HepG2 (cell line): ENCODE results near the gene ONECUT1. TPM values are rescaled to one million over a fixed set of nuclear protein-coding genes. Genes with fewer than 3 reads are reported as not detected.

Source experiments
- CHD4 ChIP-seq: fragments of 200-600 bp; sonication (generic); IDR thresholded peaks from 2 replicates; pipeline ENCODE4 v1.7.0; 2017; ENCODE audit warnings: mild to moderate bottlenecking, low read length, borderline replicate concordance
- ETS1 ChIP-seq: sonication (generic); formaldehyde crosslinking; IDR thresholded peaks from 2 replicates; pipeline ENCODE4 v1.4.0; 2020; ENCODE audit warnings: missing genetic modification reagents
- LRRFIP1 ChIP-seq: sonication (generic); formaldehyde crosslinking; conservative IDR thresholded peaks from 2 replicates; pipeline ENCODE4 v1.4.0; 2020; ENCODE audit warnings: missing genetic modification reagents
- MEF2D ChIP-seq: sonication (generic); formaldehyde crosslinking; IDR thresholded peaks from 2 replicates; pipeline ENCODE4 v1.5.1; 2020; ENCODE audit warnings: mild to moderate bottlenecking, missing genetic modification reagents
- MXD3 ChIP-seq: IDR thresholded peaks from 2 replicates; pipeline ENCODE4 v1.6.1; 2016; ENCODE audit warnings: mild to moderate bottlenecking, missing biosample characterization, missing genetic modification reagents
- PRMT3 ChIP-seq: sonication (generic); formaldehyde crosslinking; IDR thresholded peaks from 2 replicates; pipeline ENCODE4 v1.8.1; 2022; ENCODE audit warnings: low read depth, mild to moderate bottlenecking, moderate library complexity, missing genetic modification reagents, borderline replicate concordance
- RELA ChIP-seq: sonication (generic); formaldehyde crosslinking; IDR thresholded peaks from 2 replicates; pipeline ENCODE4 v1.4.0; 2020; ENCODE audit warnings: missing genetic modification reagents
- SNAPC2 ChIP-seq: sonication (generic); formaldehyde crosslinking; IDR thresholded peaks from 2 replicates; pipeline ENCODE4 v1.8.1; 2022; ENCODE audit warnings: mild to moderate bottlenecking, missing genetic modification reagents
- SUZ12 ChIP-seq: fragments of 150-350 bp; IDR thresholded peaks from 2 replicates; pipeline ENCODE4 v1.6.1; 2014; ENCODE audit warnings: low read depth, low read length
- ZBTB40 ChIP-seq, 2 experiments: fragments of 450-650 bp in 1 of 2; sonication (generic) in 1 of 2; formaldehyde crosslinking in 1 of 2; IDR thresholded peaks; 2 replicates each; pipeline versions ENCODE4 v1.6.1 to v1.8.0; 2016 to 2022; ENCODE audit warnings: antibody characterized with exemption in 1 of 2, mild to moderate bottlenecking in 1 of 2, missing genetic modification reagents in 1 of 2
- ZBTB42 ChIP-seq: sonication (generic); formaldehyde crosslinking; IDR thresholded peaks from 2 replicates; pipeline ENCODE4 v1.5.0; 2020; ENCODE audit warnings: mild to moderate bottlenecking, missing genetic modification reagents
- ZFP36L1 ChIP-seq: sonication (generic); formaldehyde crosslinking; IDR thresholded peaks from 2 replicates; pipeline ENCODE4 v1.8.0; 2022; ENCODE audit warnings: mild to moderate bottlenecking, missing genetic modification reagents, moderate library complexity
- ZNF225 ChIP-seq: sonication (generic); formaldehyde crosslinking; IDR thresholded peaks from 2 replicates; pipeline ENCODE4 v1.4.0; 2020; ENCODE audit warnings: mild to moderate bottlenecking, missing genetic modification reagents
- ZNF33B ChIP-seq: sonication (generic); formaldehyde crosslinking; IDR thresholded peaks from 2 replicates; pipeline ENCODE4 v1.5.1; 2020; ENCODE audit warnings: mild to moderate bottlenecking, missing genetic modification reagents
- ZNF530 ChIP-seq: sonication (generic); formaldehyde crosslinking; IDR thresholded peaks from 2 replicates; pipeline ENCODE4 v1.5.0; 2020; ENCODE audit warnings: low read depth, mild to moderate bottlenecking, missing genetic modification reagents
- polyA plus RNA-seq, 8 experiments: library from polyadenylated mRNA; depleted of rRNA in 3 of 8; stranded (reverse) in 7 of 8; unstranded in 1 of 8; fragments of >200 nt; fragmentation: Illumina TruSeq in 4 of 8; extraction: Trizol in 4 of 8; gene quantifications; 2 replicates each; pipeline versions ENCODE4 v1.2.1 to v1.2.3, GENCODE V29; 2011 to 2016; ENCODE audit warnings: low read depth in 4 of 8, missing spikeins in 1 of 8, mixed read lengths in 1 of 8; ENCODE audit not compliant: insufficient read depth in 1 of 8
- total RNA-seq, 5 experiments: library from RNA; depleted of rRNA; stranded (reverse); fragments of >200 nt; fragmentation: Illumina TruSeq; extraction: Trizol; gene quantifications; 2 replicates each; pipeline ENCODE4 v1.2.3, GENCODE V29; 2016; ENCODE audit warnings: low read depth in 1 of 5

ONECUT1 gene
- total and polyA plus RNA-seq, 2 of the 13 experiments (the other 11 are each of a cell fraction or from before 2014, with no cell fraction given): 3.5 to 9.1 TPM

GRCh38 chr15:52789008-52789600 is 1.0 kb downstream of the ONECUT1 start (continued):
- no peak for TF ChIP-seq LRRFIP1 (CRISPR knock-in tag)
- TF ChIP-seq ZBTB42: no peak
- no peak for TF ChIP-seq MEF2D (CRISPR knock-in tag)
- no peak for TF ChIP-seq SUZ12
- TF ChIP-seq ZNF33B (CRISPR knock-in tag): no peak
- TF ChIP-seq ZNF530 (CRISPR knock-in tag): no peak
- TF ChIP-seq ZBTB40 (IDR thresholded peaks at IDR 0.05): no peak
- no peak for TF ChIP-seq ZBTB40 (CRISPR knock-in tag; IDR thresholded peaks at IDR 0.05)
- 0 out of 2 replicates have a peak, but pooled peaks have one; percentile 48 for TF ChIP-seq SNAPC2 (CRISPR knock-in tag)
- no peak for TF ChIP-seq MXD3 (CRISPR knock-in tag)
- 0 out of 2 replicates have a peak, but pooled peaks have one; percentile 20 for TF ChIP-seq ZNF225 (CRISPR knock-in tag)
- TF ChIP-seq ETS1 (CRISPR knock-in tag): no peak
- TF ChIP-seq CHD4: no peak
- no peak for TF ChIP-seq ZFP36L1
- TF ChIP-seq PRMT3: no peak
- no peak for TF ChIP-seq RELA
